PFSK-1 (cell line): ENCODE measurements around the gene HIP1.

Experiments
- POLR2AphosphoS5 ChIP-seq: IDR thresholded peaks from 2 replicates; pipeline ENCODE4 v1.6.1; 2012; ENCODE audit warnings: low read depth, mild to moderate bottlenecking, control low read depth, low read length, moderate library complexity
- TF ChIP-seq, protein P1 (sequence below), 2 experiments: IDR thresholded peaks; 2 replicates each; pipeline versions ENCODE4 v1.6.1 to v1.8.0; 2011 to 2012; ENCODE audit warnings: low read depth in 2 of 2, low read length in 2 of 2, control low read depth in 1 of 2, inconsistent platforms in 1 of 2, mild to moderate bottlenecking in 1 of 2, moderate library complexity in 1 of 2; ENCODE audit not compliant: insufficient read depth in 1 of 2

DNA sequence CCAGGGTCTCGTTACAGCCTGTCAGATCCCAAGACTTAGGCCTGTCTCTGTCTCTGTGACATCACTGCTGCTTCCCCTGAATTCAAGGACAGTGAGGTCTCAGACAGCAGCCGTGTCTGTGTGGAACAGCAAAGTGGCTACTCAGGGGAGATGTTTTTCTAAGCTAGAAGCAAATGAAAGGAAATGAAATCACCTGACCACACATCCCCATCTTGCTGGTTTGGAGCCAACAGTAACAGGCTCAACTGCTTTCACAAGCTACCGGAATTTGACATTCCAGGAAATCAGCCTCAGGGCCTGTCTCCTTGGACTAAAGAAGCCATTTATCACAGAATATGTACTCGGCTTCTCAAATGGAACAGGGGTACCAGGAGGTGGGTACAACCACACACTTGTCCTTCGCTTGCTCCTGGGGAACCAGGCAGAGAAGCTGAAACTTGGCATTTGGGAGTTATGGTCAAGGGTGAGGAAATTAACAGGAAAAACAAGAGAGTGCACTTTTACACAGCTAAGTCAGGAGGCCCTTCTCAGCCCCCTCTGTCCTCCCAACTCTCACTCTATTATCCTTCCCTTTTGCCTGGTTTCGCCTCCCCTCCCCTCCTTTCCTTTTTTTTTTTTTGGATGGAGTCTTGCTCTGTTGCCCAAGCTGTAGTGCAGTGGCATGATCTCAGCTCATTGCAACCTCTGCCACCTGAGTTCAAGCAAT, 173.5 kb downstream of the HIP1 start:
- TF ChIP-seq, protein P1, sequence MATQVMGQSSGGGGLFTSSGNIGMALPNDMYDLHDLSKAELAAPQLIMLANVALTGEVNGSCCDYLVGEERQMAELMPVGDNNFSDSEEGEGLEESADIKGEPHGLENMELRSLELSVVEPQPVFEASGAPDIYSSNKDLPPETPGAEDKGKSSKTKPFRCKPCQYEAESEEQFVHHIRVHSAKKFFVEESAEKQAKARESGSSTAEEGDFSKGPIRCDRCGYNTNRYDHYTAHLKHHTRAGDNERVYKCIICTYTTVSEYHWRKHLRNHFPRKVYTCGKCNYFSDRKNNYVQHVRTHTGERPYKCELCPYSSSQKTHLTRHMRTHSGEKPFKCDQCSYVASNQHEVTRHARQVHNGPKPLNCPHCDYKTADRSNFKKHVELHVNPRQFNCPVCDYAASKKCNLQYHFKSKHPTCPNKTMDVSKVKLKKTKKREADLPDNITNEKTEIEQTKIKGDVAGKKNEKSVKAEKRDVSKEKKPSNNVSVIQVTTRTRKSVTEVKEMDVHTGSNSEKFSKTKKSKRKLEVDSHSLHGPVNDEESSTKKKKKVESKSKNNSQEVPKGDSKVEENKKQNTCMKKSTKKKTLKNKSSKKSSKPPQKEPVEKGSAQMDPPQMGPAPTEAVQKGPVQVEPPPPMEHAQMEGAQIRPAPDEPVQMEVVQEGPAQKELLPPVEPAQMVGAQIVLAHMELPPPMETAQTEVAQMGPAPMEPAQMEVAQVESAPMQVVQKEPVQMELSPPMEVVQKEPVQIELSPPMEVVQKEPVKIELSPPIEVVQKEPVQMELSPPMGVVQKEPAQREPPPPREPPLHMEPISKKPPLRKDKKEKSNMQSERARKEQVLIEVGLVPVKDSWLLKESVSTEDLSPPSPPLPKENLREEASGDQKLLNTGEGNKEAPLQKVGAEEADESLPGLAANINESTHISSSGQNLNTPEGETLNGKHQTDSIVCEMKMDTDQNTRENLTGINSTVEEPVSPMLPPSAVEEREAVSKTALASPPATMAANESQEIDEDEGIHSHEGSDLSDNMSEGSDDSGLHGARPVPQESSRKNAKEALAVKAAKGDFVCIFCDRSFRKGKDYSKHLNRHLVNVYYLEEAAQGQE (IDR thresholded peaks at IDR 0.05; ENCODE audit: insufficient read depth in 1 of 2, low read depth in 2 of 2, low read length in 2 of 2), result peak in 1 of 2 experiments; percentile 63; a peak in 1 of 4 replicates
- no peak; the same call in 1 of the 2 replicates for TF ChIP-seq POLR2AphosphoS5
